ENCODE data around the gene CARD16. TPM values are rescaled to one million over a fixed set of nuclear protein-coding genes. Genes with fewer than 3 reads are reported as not detected.
"Not testable (repeated sequence)": the region's sequence is repeated elsewhere in the genome, so short reads cannot be mapped to it uniquely, and the experiment has no call there.

Gene CARD16
- total RNA-seq (2014; rRNA removed; shearing (Covaris generic)) = 22.2 and 32.5 TPM in 2 replicates

- peak; percentile 73 for DNase-seq (ENCODE audit: low read depth)
These were observed at the start of gene CARD16 for GRCh38 chr11:105044557-105045524. TSS of gene CARD16 (minus strand) at chr11:105045335. CDS start at chr11:105045297, 38 bp downstream.

GRCh38 chr11:105092256-105093239 lies 47.4 kb upstream of the CARD16 start:
- peak; percentile 11 for DNase-seq (ENCODE audit: low read depth)

GRCh38 chr11:105081412-105082150 lies 36.4 kb upstream of the CARD16 start:
- DNase-seq (ENCODE audit: low read depth) = no peak

GRCh38 chr11:105080171-105080906 lies 35.2 kb upstream of the CARD16 start:
- DNase-seq (ENCODE audit: low read depth) = not testable (repeated sequence)

- no peak for DNase-seq (ENCODE audit: low read depth)
These were observed 33.1 kb upstream of the CARD16 start for GRCh38 chr11:105078283-105078682.

- DNase-seq (ENCODE audit: low read depth) = not testable (repeated sequence)
These were observed 32.1 kb upstream of the CARD16 start for GRCh38 chr11:105077141-105077790.

- DNase-seq (ENCODE audit: low read depth) = no peak
These were observed 29.0 kb upstream of the CARD16 start for GRCh38 chr11:105074166-105074530.

GRCh38 chr11:105073456-105074165 lies 28.5 kb upstream of the CARD16 start:
- DNase-seq (ENCODE audit: low read depth) = no peak

- not testable (repeated sequence) for DNase-seq (ENCODE audit: low read depth)
These were observed 26.9 kb upstream of the CARD16 start for GRCh38 chr11:105072080-105072479.

- DNase-seq (ENCODE audit: low read depth) = no peak
These were observed 26.1 kb upstream of the CARD16 start for GRCh38 chr11:105071089-105071732.

GRCh38 chr11:105070306-105070705 lies 25.2 kb upstream of the CARD16 start:
- no peak for DNase-seq (ENCODE audit: low read depth)

GRCh38 chr11:105069749-105070148 lies 24.6 kb upstream of the CARD16 start:
- not testable (repeated sequence) for DNase-seq (ENCODE audit: low read depth)

GRCh38 chr11:105063245-105063941 lies 18.3 kb upstream of the CARD16 start:
- not testable (repeated sequence) for DNase-seq (ENCODE audit: low read depth)

- DNase-seq (ENCODE audit: low read depth) = no peak
These were observed 12.3 kb upstream of the CARD16 start for GRCh38 chr11:105057432-105057831.

GRCh38 chr11:105056446-105056845 lies 11.3 kb upstream of the CARD16 start:
- DNase-seq (ENCODE audit: low read depth) = no peak

GRCh38 chr11:105054723-105055493 lies 9.8 kb upstream of the CARD16 start:
- no peak for DNase-seq (ENCODE audit: low read depth)

- DNase-seq (ENCODE audit: low read depth) = no peak
These were observed 7.4 kb upstream of the CARD16 start for GRCh38 chr11:105052487-105052886.

GRCh38 chr11:105051559-105051958 lies 6.4 kb upstream of the CARD16 start:
- no peak for DNase-seq (ENCODE audit: low read depth)

Measured in Daoy (cell line).